ENCODE results near the gene BAZ2B.

BAZ2B gene

DNA sequence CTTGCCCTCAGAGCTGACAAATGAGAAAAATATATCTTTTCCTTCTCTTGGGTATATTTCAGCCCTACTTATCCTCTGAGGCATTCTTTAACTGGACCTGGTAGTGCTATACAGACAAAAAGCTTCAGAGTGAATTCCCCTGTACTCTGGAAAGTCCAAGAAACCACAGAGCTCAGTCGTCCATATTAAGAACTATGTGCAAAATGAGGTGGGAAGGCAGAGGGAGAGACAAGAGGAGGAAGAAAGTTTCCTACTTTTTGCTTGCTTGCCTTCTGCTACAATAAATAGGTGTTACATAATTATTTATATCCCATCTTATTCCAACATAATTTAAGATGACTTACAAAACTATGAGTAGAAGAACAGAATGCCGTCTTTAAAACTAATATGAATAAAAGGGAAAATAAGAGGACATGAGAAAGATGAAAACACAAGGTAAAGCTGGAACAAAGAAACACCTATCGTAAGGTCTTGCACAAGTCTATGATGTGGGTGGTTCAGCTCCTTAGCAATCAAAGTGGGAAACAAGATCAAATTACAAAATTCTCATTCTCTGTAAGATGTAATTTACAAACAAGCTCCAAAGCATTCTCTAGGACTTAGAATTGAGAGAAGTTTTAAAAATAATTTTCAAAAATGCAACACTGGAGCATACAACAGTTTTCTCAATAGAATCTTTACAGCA is 97.9 kb downstream of the BAZ2B start:
- ChIA-PET POLR2A (no interaction called here), CTCF (interaction anchor here (0.7 to 2.2 kb wide), 4 partner anchors 13 to 160 kb away, joined by 3 to 9 read pairs (median 5); no protein-coding TSS in a partner anchor)
- TF ChIP-seq, protein P1, sequence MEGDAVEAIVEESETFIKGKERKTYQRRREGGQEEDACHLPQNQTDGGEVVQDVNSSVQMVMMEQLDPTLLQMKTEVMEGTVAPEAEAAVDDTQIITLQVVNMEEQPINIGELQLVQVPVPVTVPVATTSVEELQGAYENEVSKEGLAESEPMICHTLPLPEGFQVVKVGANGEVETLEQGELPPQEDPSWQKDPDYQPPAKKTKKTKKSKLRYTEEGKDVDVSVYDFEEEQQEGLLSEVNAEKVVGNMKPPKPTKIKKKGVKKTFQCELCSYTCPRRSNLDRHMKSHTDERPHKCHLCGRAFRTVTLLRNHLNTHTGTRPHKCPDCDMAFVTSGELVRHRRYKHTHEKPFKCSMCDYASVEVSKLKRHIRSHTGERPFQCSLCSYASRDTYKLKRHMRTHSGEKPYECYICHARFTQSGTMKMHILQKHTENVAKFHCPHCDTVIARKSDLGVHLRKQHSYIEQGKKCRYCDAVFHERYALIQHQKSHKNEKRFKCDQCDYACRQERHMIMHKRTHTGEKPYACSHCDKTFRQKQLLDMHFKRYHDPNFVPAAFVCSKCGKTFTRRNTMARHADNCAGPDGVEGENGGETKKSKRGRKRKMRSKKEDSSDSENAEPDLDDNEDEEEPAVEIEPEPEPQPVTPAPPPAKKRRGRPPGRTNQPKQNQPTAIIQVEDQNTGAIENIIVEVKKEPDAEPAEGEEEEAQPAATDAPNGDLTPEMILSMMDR (IDR thresholded peaks at IDR 0.05; ENCODE audit: control extremely low read depth, extremely low read depth, low read depth, missing control alignments): no peak
- no peak for DNase-seq (ENCODE audit: extremely low spot score)

DNA sequence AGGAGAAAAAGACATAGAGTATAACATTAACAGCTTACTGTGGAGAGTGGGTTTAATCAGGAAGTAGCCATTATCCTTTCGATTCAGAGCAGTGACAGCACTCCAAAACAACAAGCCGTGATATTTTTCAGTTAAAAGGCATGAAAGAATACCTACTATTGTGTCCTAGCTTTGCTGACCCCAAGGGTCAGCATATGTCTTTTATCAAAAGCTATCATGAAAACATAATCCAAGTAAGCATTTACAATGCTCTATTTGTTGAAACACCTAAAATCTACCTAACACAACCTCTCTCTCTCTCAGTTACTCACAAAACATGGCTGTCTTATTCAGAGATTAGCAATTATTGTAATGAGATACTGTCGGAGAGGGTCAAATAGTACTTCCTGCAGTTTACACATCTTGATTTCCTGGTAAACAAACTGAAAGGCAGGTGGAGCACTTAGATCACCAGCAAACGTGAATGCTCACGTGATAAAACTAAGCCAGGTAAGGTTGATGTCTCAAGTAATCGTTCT is 100.0 kb downstream of the BAZ2B start:
- peak; percentile 39 for DNase-seq (ENCODE audit: extremely low spot score)
- TF ChIP-seq, protein P1 (IDR thresholded peaks at IDR 0.05; ENCODE audit: control extremely low read depth, extremely low read depth, low read depth, missing control alignments): peak; percentile 8
- ChIA-PET CTCF (interaction anchor here (0.8 to 1.7 kb wide), 3 partner anchors 9 to 196 kb away, joined by 3 to 6 read pairs (median 4); partner anchors contain the start of gene MARCHF7), POLR2A (no interaction called here)

DNA sequence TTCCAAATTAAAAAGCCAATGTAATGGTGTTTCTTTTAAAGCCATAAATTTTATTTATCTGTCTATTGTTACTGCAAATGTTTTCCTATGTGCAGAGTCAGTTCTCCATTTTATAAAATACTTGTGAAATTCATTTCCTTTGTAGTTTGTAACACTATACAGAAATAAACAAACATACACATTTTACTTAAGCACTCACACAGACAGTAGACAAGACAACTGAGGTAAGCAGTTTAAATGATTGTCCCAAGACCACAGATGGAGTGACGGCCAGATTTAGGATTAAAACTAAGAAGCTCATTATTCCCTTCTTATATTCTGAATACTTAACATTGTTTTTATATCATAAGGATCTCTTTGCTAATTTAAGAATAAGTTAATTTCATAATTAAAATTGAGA is 100.9 kb downstream of the BAZ2B start:
- TF ChIP-seq, protein P1 (IDR thresholded peaks at IDR 0.05; ENCODE audit: control extremely low read depth, extremely low read depth, low read depth, missing control alignments): no peak
- CTCF ChIA-PET: interaction anchor here (0.8 to 1.7 kb wide), 3 partner anchors 10 to 197 kb away, joined by 3 to 6 read pairs (median 4); partner anchors contain the start of gene MARCHF7
- DNase-seq (ENCODE audit: extremely low spot score): no peak
- POLR2A ChIA-PET: no interaction called here

DNA sequence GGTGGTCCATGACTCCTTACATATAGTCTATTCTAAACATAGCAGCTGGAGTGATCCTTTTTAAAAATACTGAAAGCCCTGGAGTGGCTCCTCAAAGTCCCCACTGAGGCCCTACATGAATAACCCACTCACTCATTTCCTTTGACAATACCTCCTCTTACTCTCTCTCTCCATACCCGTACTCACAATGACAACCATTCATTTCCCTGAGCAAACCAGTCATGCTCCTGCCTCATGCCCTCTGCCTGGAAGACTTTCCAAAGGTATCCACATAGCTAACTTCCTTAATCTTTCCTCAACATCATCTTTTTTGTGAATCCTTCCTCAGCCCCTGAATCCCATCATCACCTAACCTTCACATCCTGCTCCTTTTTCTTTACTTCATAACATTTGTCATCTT is 102.6 kb downstream of the BAZ2B start:
- DNase-seq (ENCODE audit: extremely low spot score): no peak
- TF ChIP-seq, protein P1 (IDR thresholded peaks at IDR 0.05; ENCODE audit: control extremely low read depth, extremely low read depth, low read depth, missing control alignments): no peak
- CTCF ChIA-PET: interaction anchor here (1.3 to 1.6 kb wide), 2 partner anchors 11 to 95 kb away, joined by 4 read pairs; no protein-coding TSS in a partner anchor
- POLR2A ChIA-PET: no interaction called here

DNA sequence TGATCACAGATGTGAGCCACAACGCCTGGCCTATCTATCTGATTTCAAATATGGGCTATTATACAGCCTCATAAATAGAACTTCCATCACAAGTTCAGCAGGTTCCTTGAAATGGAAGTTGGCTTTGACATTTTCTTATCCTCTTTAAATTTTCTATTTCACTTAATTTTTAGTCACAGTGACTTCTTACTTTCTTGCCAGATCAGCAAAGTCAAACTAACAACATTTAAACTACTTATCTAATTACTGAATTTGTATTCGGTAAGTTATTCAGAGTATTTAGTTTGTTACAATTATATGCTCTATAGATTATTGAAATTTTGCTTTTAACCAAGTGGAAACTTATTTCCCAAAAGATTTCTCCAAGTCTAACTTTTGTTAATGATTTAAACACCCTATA is 108.2 kb downstream of the BAZ2B start:
- ChIA-PET POLR2A (no interaction called here), CTCF (no interaction called here)
- TF ChIP-seq, protein P1 (IDR thresholded peaks at IDR 0.05; ENCODE audit: control extremely low read depth, extremely low read depth, low read depth, missing control alignments): no peak
- DNase-seq (ENCODE audit: extremely low spot score): no peak

DNA sequence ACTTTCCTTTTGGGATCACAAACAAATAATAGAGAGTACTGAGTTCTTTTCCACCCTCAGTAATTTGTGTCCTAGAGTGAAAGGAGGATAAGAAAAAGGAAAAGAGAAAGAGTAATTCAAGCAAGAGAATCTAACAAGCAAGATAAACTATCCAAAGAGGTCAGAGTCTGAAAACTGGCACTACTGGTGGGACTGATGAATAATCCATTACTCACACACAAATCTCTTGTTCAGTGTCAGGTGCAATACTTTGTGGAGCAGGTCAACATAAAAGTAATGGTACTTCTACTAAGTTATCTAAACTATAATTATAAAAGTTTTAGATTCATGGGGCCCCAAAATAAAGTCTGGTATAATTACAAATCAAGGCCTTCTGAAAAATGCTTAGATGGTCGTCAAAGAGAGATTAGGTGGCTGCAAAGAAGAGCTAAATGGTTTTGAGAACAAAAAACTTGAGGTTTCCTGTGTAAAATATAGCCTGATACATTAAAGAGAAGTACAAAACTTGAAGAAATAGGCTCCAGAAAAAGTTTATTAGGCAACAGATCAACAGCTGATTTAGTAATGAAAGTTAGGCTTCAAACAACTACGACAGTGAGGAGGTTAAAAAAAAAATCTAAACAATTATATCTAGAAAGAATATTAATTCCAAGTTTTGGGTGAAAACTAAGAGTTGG is 109.4 kb downstream of the BAZ2B start:
- DNase-seq (ENCODE audit: extremely low spot score): no peak
- TF ChIP-seq, protein P1 (IDR thresholded peaks at IDR 0.05; ENCODE audit: control extremely low read depth, extremely low read depth, low read depth, missing control alignments): no peak
- CTCF ChIA-PET: no interaction called here
- POLR2A ChIA-PET: no interaction called here

Data from GM10248 (cell line).